Nephron (organoid): Measurements from ENCODE around the gene E2F7.
A peak's percentile ranks its signal among the peaks of the same experiment; 100 is the strongest.

Experiments
- H3K27ac Mint-ChIP-seq, 3 experiments: 2 replicates each; pipeline ENCODE4 v1.8.0; 2020; ENCODE audit warnings: mixed read lengths in 3 of 3, mild to moderate bottlenecking in 2 of 3, moderate library complexity in 1 of 3
- H3K27me3 Mint-ChIP-seq: 2 replicates; pipeline ENCODE4 v1.8.0; 2021; ENCODE audit warnings: low read depth, mild to moderate bottlenecking, moderate library complexity, mixed read lengths
- H3K36me3 Mint-ChIP-seq: 2 replicates; pipeline ENCODE4 v1.8.0; 2020; ENCODE audit warnings: low read depth, mixed read lengths
- H3K4me1 Mint-ChIP-seq: 2 replicates; pipeline ENCODE4 v1.8.0; 2020; ENCODE audit warnings: mixed read lengths
- H3K4me3 Mint-ChIP-seq, 3 experiments: 2 replicates each; pipeline ENCODE4 v1.8.0; 2020; ENCODE audit warnings: mild to moderate bottlenecking in 3 of 3, mixed read lengths in 3 of 3, moderate library complexity in 2 of 3
- H3K9me3 Mint-ChIP-seq: 2 replicates; pipeline ENCODE4 v1.8.0; 2020; ENCODE audit warnings: mixed read lengths
- TF ChIP-seq, protein P1 (sequence below), 3 experiments: fragments of 200-600 bp; sonication (generic); IDR thresholded peaks; one replicate each; pipeline ENCODE4 v1.5.0; 2021; ENCODE audit warnings: antibody characterized with exemption in 3 of 3; ENCODE audit not compliant: unreplicated experiment in 3 of 3

E2F7 gene, protein sequence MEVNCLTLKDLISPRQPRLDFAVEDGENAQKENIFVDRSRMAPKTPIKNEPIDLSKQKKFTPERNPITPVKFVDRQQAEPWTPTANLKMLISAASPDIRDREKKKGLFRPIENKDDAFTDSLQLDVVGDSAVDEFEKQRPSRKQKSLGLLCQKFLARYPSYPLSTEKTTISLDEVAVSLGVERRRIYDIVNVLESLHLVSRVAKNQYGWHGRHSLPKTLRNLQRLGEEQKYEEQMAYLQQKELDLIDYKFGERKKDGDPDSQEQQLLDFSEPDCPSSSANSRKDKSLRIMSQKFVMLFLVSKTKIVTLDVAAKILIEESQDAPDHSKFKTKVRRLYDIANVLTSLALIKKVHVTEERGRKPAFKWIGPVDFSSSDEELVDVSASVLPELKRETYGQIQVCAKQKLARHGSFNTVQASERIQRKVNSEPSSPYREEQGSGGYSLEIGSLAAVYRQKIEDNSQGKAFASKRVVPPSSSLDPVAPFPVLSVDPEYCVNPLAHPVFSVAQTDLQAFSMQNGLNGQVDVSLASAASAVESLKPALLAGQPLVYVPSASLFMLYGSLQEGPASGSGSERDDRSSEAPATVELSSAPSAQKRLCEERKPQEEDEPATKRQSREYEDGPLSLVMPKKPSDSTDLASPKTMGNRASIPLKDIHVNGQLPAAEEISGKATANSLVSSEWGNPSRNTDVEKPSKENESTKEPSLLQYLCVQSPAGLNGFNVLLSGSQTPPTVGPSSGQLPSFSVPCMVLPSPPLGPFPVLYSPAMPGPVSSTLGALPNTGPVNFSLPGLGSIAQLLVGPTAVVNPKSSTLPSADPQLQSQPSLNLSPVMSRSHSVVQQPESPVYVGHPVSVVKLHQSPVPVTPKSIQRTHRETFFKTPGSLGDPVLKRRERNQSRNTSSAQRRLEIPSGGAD

DNA sequence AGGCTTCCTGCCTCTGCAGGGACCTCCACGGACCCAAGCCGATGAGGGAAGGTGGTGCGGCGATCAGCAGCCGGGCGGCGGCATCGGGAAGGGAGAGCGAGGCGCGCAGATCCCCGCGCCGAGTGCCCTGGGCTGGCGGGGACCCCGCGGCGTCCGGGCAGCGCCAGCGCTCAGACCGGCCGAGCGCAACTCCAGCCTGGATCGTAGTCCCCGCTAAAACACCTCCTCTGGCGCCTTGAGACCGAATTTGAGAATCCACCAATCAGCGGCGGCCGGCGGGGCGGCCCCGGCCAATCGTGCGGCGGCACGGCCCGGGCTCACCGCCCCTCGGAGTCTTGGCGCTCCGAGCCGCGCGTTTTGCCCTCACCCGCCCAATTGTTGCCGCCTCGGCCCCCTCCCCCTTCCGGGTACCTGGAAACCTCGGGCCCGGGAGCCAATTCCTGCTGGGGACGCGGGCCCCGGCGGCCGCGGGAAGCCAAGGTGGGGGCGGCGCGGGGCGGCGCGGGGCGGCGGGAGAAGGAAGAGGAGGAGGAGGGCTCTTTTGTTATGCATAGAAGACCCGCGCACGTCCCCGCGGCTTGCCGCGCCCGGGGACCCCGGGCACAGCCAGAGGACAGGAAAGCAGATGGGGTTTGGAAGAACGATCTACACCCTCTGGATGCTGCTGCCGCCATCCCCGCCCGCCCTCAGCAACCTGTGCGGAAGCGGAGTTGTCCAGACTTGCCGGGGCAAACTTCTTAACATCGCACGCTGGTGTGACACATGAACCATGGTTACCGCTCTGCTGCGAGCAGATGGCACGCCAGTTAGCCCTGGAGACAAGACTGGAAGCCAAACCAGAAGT lies at the start of gene E2F7:
Gene E2F7, minus strand, starts transcription at position 209 of the 844 bp plus-strand sequence. CDS start 934 bp downstream, outside the sequence.
- H3K27me3 Mint-ChIP-seq, result no peaks in the 10 kb centered on the region
- peak within 1 kb of the TSS; percentile 80 to 92 (median 89) for H3K4me3 Mint-ChIP-seq
- H3K9me3 Mint-ChIP-seq, result no peaks in the 10 kb centered on the region

DNA sequence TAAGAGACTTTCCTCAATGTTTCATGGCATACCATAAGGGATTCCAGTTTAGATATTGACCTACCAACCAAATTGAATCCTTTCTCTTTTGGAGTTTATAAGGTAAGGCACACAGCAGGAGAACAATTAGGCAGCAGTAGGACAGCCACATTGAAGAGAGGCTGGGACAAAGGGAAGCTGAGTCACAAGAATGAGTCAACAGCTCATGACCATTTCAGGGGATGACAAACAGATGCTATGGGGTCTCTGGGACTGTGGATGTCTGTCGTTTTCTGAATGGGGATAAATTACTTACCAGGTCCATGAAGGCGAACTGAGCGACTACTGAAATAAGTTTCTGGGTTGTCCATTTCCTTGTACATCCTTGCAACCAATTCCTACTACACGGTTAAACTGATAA lies 48.6 kb upstream of the E2F7 start:
- Mint-ChIP-seq H3K27me3 (no peaks in the 10 kb centered on the region), H3K4me1 (no peaks in the 10 kb centered on the region), H3K9me3 (peaks cover 15% of the 10 kb centered on the region), H3K4me3 (no peak overlapping the region), H3K36me3 (no peaks in the 10 kb centered on the region), H3K27ac (no peak overlapping the region)
- TF ChIP-seq, protein P1, sequence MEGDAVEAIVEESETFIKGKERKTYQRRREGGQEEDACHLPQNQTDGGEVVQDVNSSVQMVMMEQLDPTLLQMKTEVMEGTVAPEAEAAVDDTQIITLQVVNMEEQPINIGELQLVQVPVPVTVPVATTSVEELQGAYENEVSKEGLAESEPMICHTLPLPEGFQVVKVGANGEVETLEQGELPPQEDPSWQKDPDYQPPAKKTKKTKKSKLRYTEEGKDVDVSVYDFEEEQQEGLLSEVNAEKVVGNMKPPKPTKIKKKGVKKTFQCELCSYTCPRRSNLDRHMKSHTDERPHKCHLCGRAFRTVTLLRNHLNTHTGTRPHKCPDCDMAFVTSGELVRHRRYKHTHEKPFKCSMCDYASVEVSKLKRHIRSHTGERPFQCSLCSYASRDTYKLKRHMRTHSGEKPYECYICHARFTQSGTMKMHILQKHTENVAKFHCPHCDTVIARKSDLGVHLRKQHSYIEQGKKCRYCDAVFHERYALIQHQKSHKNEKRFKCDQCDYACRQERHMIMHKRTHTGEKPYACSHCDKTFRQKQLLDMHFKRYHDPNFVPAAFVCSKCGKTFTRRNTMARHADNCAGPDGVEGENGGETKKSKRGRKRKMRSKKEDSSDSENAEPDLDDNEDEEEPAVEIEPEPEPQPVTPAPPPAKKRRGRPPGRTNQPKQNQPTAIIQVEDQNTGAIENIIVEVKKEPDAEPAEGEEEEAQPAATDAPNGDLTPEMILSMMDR (IDR thresholded peaks at IDR 0.05; ENCODE audit: unreplicated experiment in 3 of 3), result no peak

More for the DNA sequence above, at the start of gene E2F7:
- Mint-ChIP-seq H3K36me3 (peaks cover 16% of the 10 kb centered on the region), H3K27ac (peak within 1 kb of the TSS; percentile 32 to 70 (median 52)), H3K4me1 (peaks cover 38% of the 10 kb centered on the region)
- TF ChIP-seq, protein P1 (IDR thresholded peaks at IDR 0.05; ENCODE audit: unreplicated experiment in 3 of 3), result no peak

DNA sequence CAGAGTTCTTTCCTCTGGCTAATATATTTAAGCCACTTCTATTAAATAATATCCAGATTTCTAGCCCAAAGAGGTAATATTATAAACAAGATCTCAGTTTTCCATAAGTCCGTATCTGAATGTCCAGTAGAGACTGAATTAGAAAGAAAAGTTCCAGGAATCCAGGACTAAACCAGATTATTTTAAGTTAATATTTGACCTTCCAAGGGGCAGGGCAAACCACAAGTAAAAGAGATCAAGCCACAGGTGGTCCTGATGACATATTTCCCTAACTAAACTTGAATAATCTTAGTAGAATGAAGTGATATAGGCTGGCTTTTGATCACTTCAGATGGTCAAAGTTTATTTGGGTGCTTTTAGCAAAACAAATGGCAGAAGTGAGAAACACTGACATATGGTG lies 43.3 kb upstream of the E2F7 start:
- H3K4me1 Mint-ChIP-seq, result no peaks in the 10 kb centered on the region

DNA sequence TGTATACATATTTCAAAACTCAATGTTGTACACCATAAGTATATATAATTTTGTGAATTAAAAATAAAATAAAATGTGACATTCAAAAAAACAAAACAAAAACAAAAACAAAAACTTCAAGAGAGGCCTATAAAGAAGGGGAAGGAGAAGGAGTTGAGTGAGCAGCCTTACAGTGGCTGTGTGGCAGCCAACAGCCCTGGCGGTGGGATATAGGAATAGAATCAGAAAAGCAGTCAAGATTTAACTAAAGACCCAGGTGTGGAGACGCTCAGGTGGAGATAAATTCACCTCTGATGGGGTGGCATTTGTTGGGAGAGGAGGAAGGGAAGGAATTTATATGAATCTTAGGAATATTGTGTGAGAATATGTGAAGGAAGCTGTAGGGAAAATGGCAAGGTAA lies 41.8 kb upstream of the E2F7 start:
- TF ChIP-seq, protein P1 (IDR thresholded peaks at IDR 0.05; ENCODE audit: unreplicated experiment in 3 of 3), result no peak
- Mint-ChIP-seq H3K9me3 (peaks cover 15% of the 10 kb centered on the region), H3K27me3 (no peaks in the 10 kb centered on the region), H3K4me1 (no peaks in the 10 kb centered on the region), H3K36me3 (no peaks in the 10 kb centered on the region), H3K4me3 (no peak overlapping the region), H3K27ac (no peak overlapping the region)

More for the DNA sequence above, 43.3 kb upstream of the E2F7 start:
- Mint-ChIP-seq H3K27ac (no peak overlapping the region), H3K36me3 (no peaks in the 10 kb centered on the region), H3K27me3 (no peaks in the 10 kb centered on the region), H3K9me3 (peaks cover 15% of the 10 kb centered on the region), H3K4me3 (no peak overlapping the region)
- TF ChIP-seq, protein P1 (IDR thresholded peaks at IDR 0.05; ENCODE audit: unreplicated experiment in 3 of 3), result no peak

DNA sequence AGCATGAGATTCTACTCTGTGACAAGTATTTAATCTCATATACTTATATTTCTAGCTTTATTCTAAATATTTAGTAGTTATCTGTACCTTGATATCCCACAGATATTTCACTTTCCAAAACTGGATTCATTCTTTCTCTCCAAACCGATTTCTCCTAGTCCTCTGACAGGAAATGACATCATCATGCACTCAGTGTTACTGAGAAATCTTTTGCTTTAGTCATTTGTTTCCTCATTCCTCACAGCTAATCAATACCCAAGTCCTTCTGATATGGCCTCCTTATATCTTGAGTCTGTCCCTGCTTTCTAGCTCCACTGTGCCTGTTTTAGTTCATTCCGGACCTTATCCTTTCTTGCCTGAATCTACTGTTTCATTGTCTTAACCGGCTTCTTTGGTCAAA lies 39.4 kb upstream of the E2F7 start:
- no peaks in the 10 kb centered on the region for H3K36me3 Mint-ChIP-seq
- no peak overlapping the region for H3K4me3 Mint-ChIP-seq
- H3K27ac Mint-ChIP-seq, result no peak overlapping the region
- H3K4me1 Mint-ChIP-seq, result peaks cover 8% of the 10 kb centered on the region
- TF ChIP-seq, protein P1 (IDR thresholded peaks at IDR 0.05; ENCODE audit: unreplicated experiment in 3 of 3), result no peak
- H3K27me3 Mint-ChIP-seq, result no peaks in the 10 kb centered on the region
- H3K9me3 Mint-ChIP-seq, result no peaks in the 10 kb centered on the region
